K562 (cell line): ENCODE data around the gene CCDC184. TPM values are rescaled to one million over a fixed set of nuclear protein-coding genes. Genes with fewer than 3 reads are reported as not detected.
A peak's percentile ranks its signal among the peaks of the same experiment; 100 is the strongest.

Experiments used
- BDP1 ChIP-seq: IDR thresholded peaks from 3 replicates; pipeline ENCODE4 v1.6.1; 2011; ENCODE audit not compliant: insufficient read length, insufficient read depth
- BMI1 ChIP-seq: fragments of 150-350 bp; IDR thresholded peaks from 2 replicates; pipeline ENCODE4 v1.6.1; 2014; ENCODE audit warnings: low read length
- DIDO1 ChIP-seq: fragments of 450-650 bp; IDR thresholded peaks from 2 replicates; pipeline ENCODE4 v1.6.1; 2016; ENCODE audit warnings: low read depth, missing biosample characterization, missing genetic modification characterization
- FOXA1 ChIP-seq: fragments of 450-650 bp; IDR thresholded peaks from 2 replicates; pipeline ENCODE4 v1.6.1; 2016; ENCODE audit warnings: mild to moderate bottlenecking, borderline replicate concordance
- HNRNPH1 ChIP-seq: fragments of 200-400 bp; formaldehyde crosslinking; optimal IDR thresholded peaks from 2 replicates; pipeline ENCODE3; 2017; ENCODE audit warnings: low read depth, mild to moderate bottlenecking, low read length, moderate library complexity
- KAT8 ChIP-seq: fragments of 450-650 bp; IDR thresholded peaks from 2 replicates; pipeline ENCODE4 v1.6.1; 2016; ENCODE audit warnings: low read depth, mild to moderate bottlenecking
- RCOR1 ChIP-seq, 2 experiments: IDR thresholded peaks; 2 replicates each; pipeline ENCODE4 v1.6.1; 2012; ENCODE audit warnings: low read depth in 2 of 2, low read length in 2 of 2, borderline replicate concordance in 1 of 2, improper control_type of control experiment in 1 of 2
- SLC30A9 ChIP-seq: fragments of 250-450 bp; sonication (Bioruptor Pico); IDR thresholded peaks from 2 replicates; pipeline ENCODE4 v1.8.0; 2022; ENCODE audit warnings: mild to moderate bottlenecking, moderate library complexity
- SMARCA5 ChIP-seq: fragments of 450-650 bp; IDR thresholded peaks from 2 replicates; pipeline ENCODE4 v1.6.1; 2016
- STAT5A ChIP-seq: IDR thresholded peaks from 2 replicates; pipeline ENCODE4 v1.6.1; 2012; ENCODE audit warnings: low read length, inconsistent platforms, borderline replicate concordance
- TSC22D4 ChIP-seq: fragments of 450-650 bp; IDR thresholded peaks from 2 replicates; pipeline ENCODE4 v1.6.1; 2016; ENCODE audit warnings: missing genetic modification characterization, missing biosample characterization, control low read depth
- XRCC3 ChIP-seq: fragments of 450-650 bp; IDR thresholded peaks from 2 replicates; pipeline ENCODE4 v1.6.1; 2017; ENCODE audit warnings: mild to moderate bottlenecking, moderate library complexity
- ZNF212 ChIP-seq: fragments of 450-650 bp; formaldehyde crosslinking; IDR thresholded peaks from 2 replicates; pipeline ENCODE4 v1.4.0; 2020; ENCODE audit warnings: mild to moderate bottlenecking
- ZNF551 ChIP-seq: fragments of 250-450 bp; sonication (Bioruptor Pico); IDR thresholded peaks from 2 replicates; pipeline ENCODE4 v1.5.0; 2021; ENCODE audit warnings: mild to moderate bottlenecking, moderate library complexity
- ZNF586 ChIP-seq: fragments of 450-650 bp; formaldehyde crosslinking; conservative IDR thresholded peaks from 2 replicates; pipeline ENCODE4 v1.4.0; 2020; ENCODE audit warnings: mild to moderate bottlenecking, moderate library complexity
- ZNF695 ChIP-seq: fragments of 450-650 bp; formaldehyde crosslinking; IDR thresholded peaks from 2 replicates; pipeline ENCODE4 v1.4.0; 2020; ENCODE audit warnings: mild to moderate bottlenecking, moderate library complexity
- ZNF75A ChIP-seq: fragments of 450-650 bp; formaldehyde crosslinking; IDR thresholded peaks from 2 replicates; pipeline ENCODE4 v1.4.0; 2020; ENCODE audit warnings: mild to moderate bottlenecking
- polyA plus RNA-seq, 8 experiments: library from polyadenylated mRNA; depleted of rRNA in 4 of 8; stranded (reverse) in 5 of 8; unstranded in 3 of 8; fragments of >200 nt; fragmentation: Nextera tagmentation in 2 of 8; fragmentation: Illumina TruSeq in 1 of 8; extraction: Ambion mirVana in 2 of 8; extraction: Trizol in 1 of 8; gene quantifications; 2 replicates each; pipeline versions ENCODE4 v1.2.1 to v1.2.3, GENCODE V29; 2011 to 2014; ENCODE audit warnings: inconsistent platforms in 1 of 8, missing spikeins in 1 of 8
- total RNA-seq, 7 experiments: library from RNA; depleted of rRNA in 6 of 7; stranded (reverse); fragments of >200 nt in 6 of 7; fragmentation: Illumina TruSeq in 2 of 7; extraction: Trizol in 2 of 7; gene quantifications; 2 replicates each; pipeline versions ENCODE4 v1.2.1 to v1.2.3, GENCODE V29; 2011 to 2021; ENCODE audit warnings: low replicate concordance in 1 of 7
- TF ChIP-seq, protein P1 (sequence below): fragments of 250-450 bp; sonication (Bioruptor Pico); IDR thresholded peaks from 2 replicates; pipeline ENCODE4 v1.4.0; 2020
- TF ChIP-seq, protein P2 (sequence below): fragments of 450-650 bp; formaldehyde crosslinking; IDR thresholded peaks from 2 replicates; pipeline ENCODE4 v1.4.0; 2020; ENCODE audit warnings: mild to moderate bottlenecking
- TF ChIP-seq, protein P3 (sequence below): fragments of 450-650 bp; IDR thresholded peaks from 2 replicates; pipeline ENCODE4 v1.6.1; 2016; ENCODE audit warnings: missing biosample characterization, missing genetic modification characterization
- TF ChIP-seq, protein P4 (sequence below): fragments of 450-650 bp; formaldehyde crosslinking; IDR thresholded peaks from 2 replicates; pipeline ENCODE4 v1.4.0; 2022; ENCODE audit warnings: mild to moderate bottlenecking, moderate library complexity

The CCDC184 gene
- total and polyA plus RNA-seq, 9 of the 15 experiments (the other 6 are each of a cell fraction or from before 2014, with no cell fraction given): 0.09 TPM; not detected in 8

DNA sequence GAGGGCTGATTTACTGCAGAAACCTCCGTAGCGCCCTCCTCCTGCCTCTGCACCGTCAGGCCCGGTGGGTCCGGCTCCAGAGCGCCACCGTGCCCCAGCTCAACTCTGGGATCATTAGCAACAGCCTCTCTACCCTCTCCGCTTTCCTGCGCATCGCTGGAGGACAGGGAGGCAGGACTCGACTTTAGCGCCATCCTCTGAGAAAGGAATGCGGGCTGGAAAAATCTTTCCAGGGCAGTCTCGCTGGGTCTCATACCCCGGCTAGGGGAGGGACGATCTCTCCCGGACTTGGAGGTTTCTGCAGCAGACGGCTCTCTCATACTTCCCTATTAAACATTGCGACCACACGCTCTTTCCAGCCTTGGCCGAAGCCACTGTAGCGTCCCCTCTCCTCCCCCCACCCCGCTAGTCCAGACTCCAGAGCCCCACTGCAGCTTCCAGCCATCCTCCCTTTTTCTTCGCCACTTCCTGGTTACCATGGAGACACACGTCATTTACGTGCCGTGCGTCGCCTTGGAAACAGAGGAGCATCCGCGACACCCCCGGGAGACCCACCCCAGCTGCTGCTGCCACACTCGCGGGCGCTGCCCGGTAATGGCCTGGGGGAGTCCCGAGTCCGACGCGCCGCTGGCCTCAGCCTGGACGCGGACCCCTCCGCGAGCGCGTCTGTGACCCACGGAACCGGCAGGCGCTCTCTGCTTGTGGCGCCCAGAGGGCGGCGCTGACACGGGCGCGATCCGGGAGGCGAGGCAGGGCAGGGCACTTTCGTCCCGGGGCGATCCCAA lies at the start of gene CCDC184 (continued):
- TF ChIP-seq, protein P1, sequence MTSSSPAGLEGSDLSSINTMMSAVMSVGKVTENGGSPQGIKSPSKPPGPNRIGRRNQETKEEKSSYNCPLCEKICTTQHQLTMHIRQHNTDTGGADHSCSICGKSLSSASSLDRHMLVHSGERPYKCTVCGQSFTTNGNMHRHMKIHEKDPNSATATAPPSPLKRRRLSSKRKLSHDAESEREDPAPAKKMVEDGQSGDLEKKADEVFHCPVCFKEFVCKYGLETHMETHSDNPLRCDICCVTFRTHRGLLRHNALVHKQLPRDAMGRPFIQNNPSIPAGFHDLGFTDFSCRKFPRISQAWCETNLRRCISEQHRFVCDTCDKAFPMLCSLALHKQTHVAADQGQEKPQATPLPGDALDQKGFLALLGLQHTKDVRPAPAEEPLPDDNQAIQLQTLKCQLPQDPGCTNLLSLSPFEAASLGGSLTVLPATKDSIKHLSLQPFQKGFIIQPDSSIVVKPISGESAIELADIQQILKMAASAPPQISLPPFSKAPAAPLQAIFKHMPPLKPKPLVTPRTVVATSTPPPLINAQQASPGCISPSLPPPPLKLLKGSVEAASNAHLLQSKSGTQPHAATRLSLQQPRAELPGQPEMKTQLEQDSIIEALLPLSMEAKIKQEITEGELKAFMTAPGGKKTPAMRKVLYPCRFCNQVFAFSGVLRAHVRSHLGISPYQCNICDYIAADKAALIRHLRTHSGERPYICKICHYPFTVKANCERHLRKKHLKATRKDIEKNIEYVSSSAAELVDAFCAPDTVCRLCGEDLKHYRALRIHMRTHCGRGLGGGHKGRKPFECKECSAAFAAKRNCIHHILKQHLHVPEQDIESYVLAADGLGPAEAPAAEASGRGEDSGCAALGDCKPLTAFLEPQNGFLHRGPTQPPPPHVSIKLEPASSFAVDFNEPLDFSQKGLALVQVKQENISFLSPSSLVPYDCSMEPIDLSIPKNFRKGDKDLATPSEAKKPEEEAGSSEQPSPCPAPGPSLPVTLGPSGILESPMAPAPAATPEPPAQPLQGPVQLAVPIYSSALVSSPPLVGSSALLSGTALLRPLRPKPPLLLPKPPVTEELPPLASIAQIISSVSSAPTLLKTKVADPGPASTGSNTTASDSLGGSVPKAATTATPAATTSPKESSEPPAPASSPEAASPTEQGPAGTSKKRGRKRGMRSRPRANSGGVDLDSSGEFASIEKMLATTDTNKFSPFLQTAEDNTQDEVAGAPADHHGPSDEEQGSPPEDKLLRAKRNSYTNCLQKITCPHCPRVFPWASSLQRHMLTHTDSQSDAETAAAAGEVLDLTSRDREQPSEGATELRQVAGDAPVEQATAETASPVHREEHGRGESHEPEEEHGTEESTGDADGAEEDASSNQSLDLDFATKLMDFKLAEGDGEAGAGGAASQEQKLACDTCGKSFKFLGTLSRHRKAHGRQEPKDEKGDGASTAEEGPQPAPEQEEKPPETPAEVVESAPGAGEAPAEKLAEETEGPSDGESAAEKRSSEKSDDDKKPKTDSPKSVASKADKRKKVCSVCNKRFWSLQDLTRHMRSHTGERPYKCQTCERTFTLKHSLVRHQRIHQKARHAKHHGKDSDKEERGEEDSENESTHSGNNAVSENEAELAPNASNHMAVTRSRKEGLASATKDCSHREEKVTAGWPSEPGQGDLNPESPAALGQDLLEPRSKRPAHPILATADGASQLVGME (CRISPR knock-in tag): peak; percentile 97
- TF ChIP-seq SLC30A9 (CRISPR knock-in tag) (no peak), DIDO1 (tag) (no peak), XRCC3 (no peak), HNRNPH1 (no peak), TSC22D4 (tag) (no peak), FOXA1 (no peak), ZNF212 (no peak), KAT8 (no peak), BDP1 (no peak), ZNF75A (CRISPR knock-in tag) (no peak), ZNF695 (CRISPR knock-in tag) (no peak), SMARCA5 (no peak), BMI1 (peak; percentile 66), ZNF586 (no peak), STAT5A (no peak), ZNF551 (CRISPR knock-in tag) (no peak), RCOR1 (IDR thresholded peaks at IDR 0.05; ENCODE audit: borderline replicate concordance in 1 of 2, low read depth in 2 of 2, low read length in 2 of 2) (peak in 1 of 2 experiments; percentile 76; a peak in 2 of 4 replicates)
- TF ChIP-seq, protein P2, sequence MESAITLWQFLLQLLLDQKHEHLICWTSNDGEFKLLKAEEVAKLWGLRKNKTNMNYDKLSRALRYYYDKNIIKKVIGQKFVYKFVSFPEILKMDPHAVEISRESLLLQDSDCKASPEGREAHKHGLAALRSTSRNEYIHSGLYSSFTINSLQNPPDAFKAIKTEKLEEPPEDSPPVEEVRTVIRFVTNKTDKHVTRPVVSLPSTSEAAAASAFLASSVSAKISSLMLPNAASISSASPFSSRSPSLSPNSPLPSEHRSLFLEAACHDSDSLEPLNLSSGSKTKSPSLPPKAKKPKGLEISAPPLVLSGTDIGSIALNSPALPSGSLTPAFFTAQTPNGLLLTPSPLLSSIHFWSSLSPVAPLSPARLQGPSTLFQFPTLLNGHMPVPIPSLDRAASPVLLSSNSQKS: no peak
- TF ChIP-seq, protein P3, sequence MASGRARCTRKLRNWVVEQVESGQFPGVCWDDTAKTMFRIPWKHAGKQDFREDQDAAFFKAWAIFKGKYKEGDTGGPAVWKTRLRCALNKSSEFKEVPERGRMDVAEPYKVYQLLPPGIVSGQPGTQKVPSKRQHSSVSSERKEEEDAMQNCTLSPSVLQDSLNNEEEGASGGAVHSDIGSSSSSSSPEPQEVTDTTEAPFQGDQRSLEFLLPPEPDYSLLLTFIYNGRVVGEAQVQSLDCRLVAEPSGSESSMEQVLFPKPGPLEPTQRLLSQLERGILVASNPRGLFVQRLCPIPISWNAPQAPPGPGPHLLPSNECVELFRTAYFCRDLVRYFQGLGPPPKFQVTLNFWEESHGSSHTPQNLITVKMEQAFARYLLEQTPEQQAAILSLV: no peak
- TF ChIP-seq, protein P4, sequence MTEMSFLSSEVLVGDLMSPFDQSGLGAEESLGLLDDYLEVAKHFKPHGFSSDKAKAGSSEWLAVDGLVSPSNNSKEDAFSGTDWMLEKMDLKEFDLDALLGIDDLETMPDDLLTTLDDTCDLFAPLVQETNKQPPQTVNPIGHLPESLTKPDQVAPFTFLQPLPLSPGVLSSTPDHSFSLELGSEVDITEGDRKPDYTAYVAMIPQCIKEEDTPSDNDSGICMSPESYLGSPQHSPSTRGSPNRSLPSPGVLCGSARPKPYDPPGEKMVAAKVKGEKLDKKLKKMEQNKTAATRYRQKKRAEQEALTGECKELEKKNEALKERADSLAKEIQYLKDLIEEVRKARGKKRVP (CRISPR knock-in tag): no peak
